Left forelimb (tissue), 1 donor: ENCODE data around the gene MGAT5B.

Source experiments
- DNase-seq: peaks from one replicate; pipeline ENCODE4 v3.0.0-alpha.2; 2018; ENCODE audit warnings: low spot score

Gene MGAT5B

GRCh38 chr17:76880268-76880667, 12.1 kb downstream of the MGAT5B start:
- DNase-seq: no peak

GRCh38 chr17:76880971-76881370, 12.8 kb downstream of the MGAT5B start:
- no peak for DNase-seq

- DNase-seq: no peak
Measured at GRCh38 chr17:76881408-76881807, 13.2 kb downstream of the MGAT5B start.

- no peak for DNase-seq
Measured at GRCh38 chr17:76881966-76882365, 13.8 kb downstream of the MGAT5B start.

- DNase-seq: no peak
Measured at GRCh38 chr17:76883744-76884525, 15.7 kb downstream of the MGAT5B start.

- DNase-seq: no peak
Measured at GRCh38 chr17:76884995-76885893, 17.0 kb downstream of the MGAT5B start.

- no peak for DNase-seq
Measured at GRCh38 chr17:76885894-76886290, 17.7 kb downstream of the MGAT5B start.

GRCh38 chr17:76886395-76886794, 18.2 kb downstream of the MGAT5B start:
- no peak for DNase-seq

- DNase-seq: no peak
Measured at GRCh38 chr17:76887802-76888201, 19.6 kb downstream of the MGAT5B start.

- DNase-seq: no peak
Measured at GRCh38 chr17:76888661-76889060, 20.5 kb downstream of the MGAT5B start.

GRCh38 chr17:76889323-76889722, 21.1 kb downstream of the MGAT5B start:
- DNase-seq: no peak

- DNase-seq: no peak
Measured at GRCh38 chr17:76892329-76892728, 24.1 kb downstream of the MGAT5B start.

GRCh38 chr17:76893623-76894334, 25.6 kb downstream of the MGAT5B start:
- DNase-seq: no peak

GRCh38 chr17:76894842-76895241, 26.6 kb downstream of the MGAT5B start:
- DNase-seq: no peak

GRCh38 chr17:76897023-76897422, 28.8 kb downstream of the MGAT5B start:
- DNase-seq: no peak

GRCh38 chr17:76899414-76899813, 31.2 kb downstream of the MGAT5B start:
- DNase-seq: no peak

- DNase-seq: no peak
Measured at GRCh38 chr17:76900723-76901122, 32.5 kb downstream of the MGAT5B start.

GRCh38 chr17:76901542-76902197, 33.5 kb downstream of the MGAT5B start:
- DNase-seq: no peak

- DNase-seq: no peak
Measured at GRCh38 chr17:76902476-76902875, 34.3 kb downstream of the MGAT5B start.

GRCh38 chr17:76903631-76904030, 35.4 kb downstream of the MGAT5B start:
- DNase-seq: no peak

GRCh38 chr17:76904116-76904515, 35.9 kb downstream of the MGAT5B start:
- DNase-seq: no peak

GRCh38 chr17:76905036-76905435, 36.8 kb downstream of the MGAT5B start:
- no peak for DNase-seq
